Neural cell (in vitro differentiated cells): Measurements from ENCODE around the gene VWA3B. TPM values are rescaled to one million over a fixed set of nuclear protein-coding genes. Genes with fewer than 3 reads are reported as not detected.

Experiments used
- H2AFZ ChIP-seq: fragments of 200-600, 300-800 bp; sonication (generic), shearing (Covaris generic); 2 replicates; pipeline ENCODE4 v1.6.0; 2014; ENCODE audit warnings: low read depth, mild to moderate bottlenecking, antibody characterized with exemption, low read length, moderate library complexity
- H3F3A ChIP-seq: fragments of 200-600 bp; shearing (Covaris generic); 2 replicates; pipeline ENCODE4 v1.6.1; 2016; ENCODE audit warnings: mild to moderate bottlenecking, moderate library complexity, mixed read lengths, antibody characterized with exemption, low read length; ENCODE audit not compliant: insufficient read depth, poor library complexity, severe bottlenecking
- H3K27ac ChIP-seq: fragments of 200-600, 300-800 bp; sonication (generic), shearing (Covaris generic); 2 replicates; pipeline ENCODE4 v1.5.1; 2014; ENCODE audit warnings: mild to moderate bottlenecking, low read length, moderate library complexity
- H3K27me3 ChIP-seq: fragments of 300-800, 200-600 bp; sonication (generic), shearing (Covaris generic); 2 replicates; pipeline ENCODE4 v1.6.0; 2014; ENCODE audit warnings: mild to moderate bottlenecking, low read depth, low read length, moderate library complexity; ENCODE audit not compliant: insufficient read depth
- H3K36me3 ChIP-seq: fragments of 300-800, 200-600 bp; sonication (generic), shearing (Covaris generic); 2 replicates; pipeline ENCODE4 v1.5.1; 2014; ENCODE audit warnings: mild to moderate bottlenecking, antibody characterized with exemption, low read length, moderate library complexity; ENCODE audit not compliant: insufficient read depth
- H3K4me2 ChIP-seq: fragments of 300-800, 200-600 bp; sonication (generic), shearing (Covaris generic); 2 replicates; pipeline ENCODE4 v1.6.0; 2014; ENCODE audit warnings: mild to moderate bottlenecking, low read length
- H3K4me3 ChIP-seq: fragments of 300-800, 200-600 bp; sonication (generic), shearing (Covaris generic); 2 replicates; pipeline ENCODE4 v1.5.1; 2014; ENCODE audit warnings: mild to moderate bottlenecking, low read length, moderate library complexity
- H3K79me2 ChIP-seq: fragments of 200-600 bp; shearing (Covaris generic); replicated peaks from 2 replicates; pipeline ENCODE4 v1.6.0; 2014; ENCODE audit warnings: mild to moderate bottlenecking, low read length, moderate library complexity; ENCODE audit not compliant: insufficient read depth
- H3K9ac ChIP-seq: fragments of 300-800, 200-600 bp; sonication (generic), shearing (Covaris generic); 2 replicates; pipeline ENCODE4 v1.6.1; 2016; ENCODE audit warnings: mild to moderate bottlenecking, low read length, mixed read lengths
- H3K9me2 ChIP-seq: fragments of 200-600 bp; shearing (Covaris generic); 2 replicates; pipeline ENCODE4 v1.6.1; 2016; ENCODE audit warnings: mild to moderate bottlenecking, low read length, mixed read lengths; ENCODE audit not compliant: insufficient read depth
- H3K9me3 ChIP-seq: fragments of 200-600, 300-800 bp; sonication (generic), shearing (Covaris generic); 2 replicates; pipeline ENCODE4 v1.6.1; 2016; ENCODE audit warnings: mild to moderate bottlenecking, mixed run types, low read length, moderate library complexity, mixed read lengths
- H4K20me1 ChIP-seq: fragments of 200-600 bp; shearing (Covaris generic); 2 replicates; pipeline ENCODE4 v1.6.1; 2016; ENCODE audit warnings: mild to moderate bottlenecking, mixed run types; ENCODE audit not compliant: insufficient read depth
- CTCF ChIP-seq: fragments of 450-650 bp; IDR thresholded peaks from 2 replicates; pipeline ENCODE4 v1.5.1; 2014; ENCODE audit warnings: antibody characterized with exemption, mild to moderate bottlenecking, moderate library complexity; ENCODE audit not compliant: poor library complexity, severe bottlenecking
- EP300 ChIP-seq: fragments of 450-650 bp; conservative IDR thresholded peaks from 2 replicates; pipeline ENCODE4 v1.6.1; 2014; ENCODE audit warnings: antibody characterized with exemption, mild to moderate bottlenecking, moderate library complexity; ENCODE audit not compliant: poor library complexity, severe bottlenecking
- EZH2 ChIP-seq: fragments of 200-600, 300-800 bp; shearing (Covaris generic), sonication (generic); IDR thresholded peaks from 2 replicates; pipeline ENCODE4 v1.6.1; 2014; ENCODE audit warnings: antibody characterized with exemption, low read length, borderline replicate concordance, mild to moderate bottlenecking; ENCODE audit not compliant: insufficient read depth, poor library complexity, severe bottlenecking
- MXI1 ChIP-seq: fragments of 450-650 bp; conservative IDR thresholded peaks from 2 replicates; pipeline ENCODE4 v1.6.1; 2014; ENCODE audit warnings: antibody characterized with exemption, mild to moderate bottlenecking; ENCODE audit not compliant: poor library complexity, severe bottlenecking
- POLR2AphosphoS5 ChIP-seq: IDR thresholded peaks from 2 replicates; pipeline ENCODE4 v1.6.1; 2012
- RAD21 ChIP-seq: fragments of 450-650 bp; conservative IDR thresholded peaks from 2 replicates; pipeline ENCODE4 v1.6.1; 2014; ENCODE audit warnings: antibody characterized with exemption, mild to moderate bottlenecking, moderate library complexity
- REST ChIP-seq: IDR thresholded peaks from 2 replicates; pipeline ENCODE4 v1.6.1; 2012; ENCODE audit warnings: borderline replicate concordance
- SMC3 ChIP-seq: fragments of 450-650 bp; conservative IDR thresholded peaks from 2 replicates; pipeline ENCODE4 v1.6.1; 2014; ENCODE audit warnings: antibody characterized with exemption, mild to moderate bottlenecking, moderate library complexity; ENCODE audit not compliant: poor library complexity
- TAF1 ChIP-seq: IDR thresholded peaks from 2 replicates; pipeline ENCODE4 v1.6.1; 2012; ENCODE audit warnings: low read depth
- polyA plus RNA-seq: library from polyadenylated mRNA; depleted of rRNA; stranded (reverse); fragments of >200 nt; gene quantifications from 2 replicates; pipeline ENCODE4 v1.2.3, GENCODE V29; 2014

VWA3B gene
- polyA plus RNA-seq, 1 donor from 2014 or later, result not detected

GRCh38 chr2:98240786-98241398 is 153.9 kb downstream of the VWA3B start:
- no peak overlapping the region for H3K4me3 ChIP-seq
- H3K9ac ChIP-seq, result no peak overlapping the region
- no peak overlapping the region for H3K27ac ChIP-seq

GRCh38 chr2:98241592-98241991 is 154.6 kb downstream of the VWA3B start:
- H3K4me3 ChIP-seq, result peak overlapping the region; percentile 39
- peak overlapping the region; percentile 16 for H3K27ac ChIP-seq

More at GRCh38 chr2:98240786-98241398, 153.9 kb downstream of the VWA3B start:
- no peaks in the 10 kb centered on the region for H4K20me1 ChIP-seq
- no peaks in the 10 kb centered on the region for H3K79me2 ChIP-seq
- H3K9me3 ChIP-seq, result no peaks in the 10 kb centered on the region
- no peaks in the 10 kb centered on the region for H3K36me3 ChIP-seq
- no peaks in the 10 kb centered on the region for H3F3A ChIP-seq
- no peak for TF ChIP-seq EZH2
- no peak for TF ChIP-seq MXI1
- H3K27me3 ChIP-seq, result no peaks in the 10 kb centered on the region
- H2AFZ ChIP-seq, result no peak overlapping the region
- H3K9me2 ChIP-seq, result no peaks in the 10 kb centered on the region
- no peak overlapping the region for H3K4me2 ChIP-seq

More at GRCh38 chr2:98241592-98241991, 154.6 kb downstream of the VWA3B start:
- Histone ChIP-seq H3F3A (no peaks in the 10 kb centered on the region), H3K27me3 (no peaks in the 10 kb centered on the region), H3K36me3 (no peaks in the 10 kb centered on the region), H3K4me2 (peak overlapping the region; percentile 21), H3K9me2 (no peaks in the 10 kb centered on the region), H3K9me3 (no peaks in the 10 kb centered on the region), H3K79me2 (no peaks in the 10 kb centered on the region), H4K20me1 (no peaks in the 10 kb centered on the region), H2AFZ (peak overlapping the region; percentile 37), H3K9ac (peak overlapping the region; percentile 11)
- TF ChIP-seq REST (no peak), SMC3 (no peak), POLR2AphosphoS5 (no peak), CTCF (no peak), RAD21 (no peak), MXI1 (no peak), TAF1 (no peak), EP300 (no peak), EZH2 (no peak)
